22Rv1 (cell line): ENCODE measurements around the gene MED25.

Experiments used
- H3K27ac ChIP-seq: fragments of 450-650 bp; 2 replicates; pipeline ENCODE4 v1.5.1; 2017
- ZFX ChIP-seq: fragments of 450-650 bp; IDR thresholded peaks from 2 replicates; pipeline ENCODE4 v1.6.1; 2017; ENCODE audit warnings: antibody characterized with exemption, borderline replicate concordance
- TF ChIP-seq, protein P1 (sequence below): fragments of 450-650 bp; IDR thresholded peaks from 2 replicates; pipeline ENCODE4 v1.5.1; 2017; ENCODE audit warnings: mild to moderate bottlenecking

MED25 gene

DNA sequence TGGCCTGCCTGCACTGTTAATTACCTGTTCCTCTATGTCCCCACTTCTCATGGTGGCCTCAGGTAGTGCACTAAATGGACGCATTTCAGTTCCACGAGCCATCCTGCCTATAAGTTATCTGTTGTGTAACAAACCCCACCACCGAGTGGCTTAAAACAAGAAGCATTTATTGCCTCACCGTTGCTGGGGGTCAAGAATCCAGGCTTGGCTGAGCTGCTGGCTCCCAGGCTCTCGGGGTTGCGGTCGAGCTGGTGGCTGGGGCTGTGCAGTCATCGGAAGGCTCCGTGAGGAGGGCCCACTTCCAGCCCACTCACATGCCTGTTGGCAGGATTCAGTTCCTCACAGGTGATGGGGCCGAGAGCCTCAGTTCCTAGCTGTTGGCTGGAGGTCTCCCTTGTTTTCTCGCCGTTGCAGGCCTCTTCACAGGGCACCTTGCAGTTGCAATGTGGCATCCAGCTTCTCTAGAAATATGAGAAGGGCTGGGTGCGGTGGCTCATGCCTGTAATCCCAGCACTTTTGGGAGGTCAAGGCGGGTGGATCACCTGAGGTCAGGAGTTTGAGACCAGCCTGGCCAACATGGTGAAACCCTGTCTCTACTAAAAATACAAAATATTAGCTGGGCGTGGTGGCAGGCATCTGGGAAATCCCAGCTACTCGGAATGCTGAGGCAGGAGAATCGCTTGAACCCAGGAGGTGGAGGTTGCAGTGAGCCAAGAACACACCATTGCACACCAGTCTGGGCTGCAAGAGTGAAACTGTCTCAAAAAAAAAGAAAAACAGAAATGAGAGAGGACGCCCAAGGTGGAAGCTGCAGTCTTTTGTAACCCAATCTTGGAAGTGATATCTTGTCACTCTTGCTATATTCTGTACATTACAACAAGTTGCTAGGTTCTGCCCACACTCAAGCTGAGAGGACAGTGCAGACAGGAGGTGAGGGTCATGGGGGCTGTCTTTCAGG lies 26.3 kb downstream of the MED25 start:
- no peak overlapping the region for H3K27ac ChIP-seq
- TF ChIP-seq ZFX: no peak
- TF ChIP-seq, protein P1, sequence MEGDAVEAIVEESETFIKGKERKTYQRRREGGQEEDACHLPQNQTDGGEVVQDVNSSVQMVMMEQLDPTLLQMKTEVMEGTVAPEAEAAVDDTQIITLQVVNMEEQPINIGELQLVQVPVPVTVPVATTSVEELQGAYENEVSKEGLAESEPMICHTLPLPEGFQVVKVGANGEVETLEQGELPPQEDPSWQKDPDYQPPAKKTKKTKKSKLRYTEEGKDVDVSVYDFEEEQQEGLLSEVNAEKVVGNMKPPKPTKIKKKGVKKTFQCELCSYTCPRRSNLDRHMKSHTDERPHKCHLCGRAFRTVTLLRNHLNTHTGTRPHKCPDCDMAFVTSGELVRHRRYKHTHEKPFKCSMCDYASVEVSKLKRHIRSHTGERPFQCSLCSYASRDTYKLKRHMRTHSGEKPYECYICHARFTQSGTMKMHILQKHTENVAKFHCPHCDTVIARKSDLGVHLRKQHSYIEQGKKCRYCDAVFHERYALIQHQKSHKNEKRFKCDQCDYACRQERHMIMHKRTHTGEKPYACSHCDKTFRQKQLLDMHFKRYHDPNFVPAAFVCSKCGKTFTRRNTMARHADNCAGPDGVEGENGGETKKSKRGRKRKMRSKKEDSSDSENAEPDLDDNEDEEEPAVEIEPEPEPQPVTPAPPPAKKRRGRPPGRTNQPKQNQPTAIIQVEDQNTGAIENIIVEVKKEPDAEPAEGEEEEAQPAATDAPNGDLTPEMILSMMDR: no peak

GRCh38 chr19:49845414-49845813 lies 27.3 kb downstream of the MED25 start:
- H3K27ac ChIP-seq: no peak overlapping the region
- TF ChIP-seq ZFX: no peak
- TF ChIP-seq, protein P1: no peak

DNA sequence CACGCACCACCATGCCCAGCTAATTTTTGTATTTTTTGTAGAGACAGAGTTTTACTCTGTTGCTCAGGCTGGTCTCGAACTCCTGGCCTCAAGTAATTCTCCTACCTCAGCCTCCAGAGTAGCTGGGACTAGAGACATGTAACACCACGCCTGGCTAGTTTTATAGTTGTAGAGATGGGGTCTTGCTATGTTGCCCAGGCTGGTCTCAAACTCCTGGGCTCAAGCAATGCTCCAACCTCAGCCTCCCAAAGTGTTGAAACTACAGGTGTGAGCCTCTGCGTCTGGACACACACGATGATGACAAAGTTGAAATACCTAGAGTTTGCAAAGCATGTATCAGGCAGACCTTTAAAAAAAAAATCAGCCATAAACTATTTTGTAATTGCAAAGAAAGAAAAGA lies 28.3 kb downstream of the MED25 start:
- TF ChIP-seq, protein P1: no peak
- no peak for TF ChIP-seq ZFX
- H3K27ac ChIP-seq: no peak overlapping the region; the same call in 1 of the 2 replicates

- no peak for TF ChIP-seq ZFX
- TF ChIP-seq, protein P1: no peak
- peak overlapping the region; percentile 12 for H3K27ac ChIP-seq
These were observed 29.9 kb downstream of the MED25 start for GRCh38 chr19:49847731-49848696.

- H3K27ac ChIP-seq: peak overlapping the region; percentile 12; the same call in 1 of the 2 replicates
These were observed 30.8 kb downstream of the MED25 start for GRCh38 chr19:49848938-49849337.

DNA sequence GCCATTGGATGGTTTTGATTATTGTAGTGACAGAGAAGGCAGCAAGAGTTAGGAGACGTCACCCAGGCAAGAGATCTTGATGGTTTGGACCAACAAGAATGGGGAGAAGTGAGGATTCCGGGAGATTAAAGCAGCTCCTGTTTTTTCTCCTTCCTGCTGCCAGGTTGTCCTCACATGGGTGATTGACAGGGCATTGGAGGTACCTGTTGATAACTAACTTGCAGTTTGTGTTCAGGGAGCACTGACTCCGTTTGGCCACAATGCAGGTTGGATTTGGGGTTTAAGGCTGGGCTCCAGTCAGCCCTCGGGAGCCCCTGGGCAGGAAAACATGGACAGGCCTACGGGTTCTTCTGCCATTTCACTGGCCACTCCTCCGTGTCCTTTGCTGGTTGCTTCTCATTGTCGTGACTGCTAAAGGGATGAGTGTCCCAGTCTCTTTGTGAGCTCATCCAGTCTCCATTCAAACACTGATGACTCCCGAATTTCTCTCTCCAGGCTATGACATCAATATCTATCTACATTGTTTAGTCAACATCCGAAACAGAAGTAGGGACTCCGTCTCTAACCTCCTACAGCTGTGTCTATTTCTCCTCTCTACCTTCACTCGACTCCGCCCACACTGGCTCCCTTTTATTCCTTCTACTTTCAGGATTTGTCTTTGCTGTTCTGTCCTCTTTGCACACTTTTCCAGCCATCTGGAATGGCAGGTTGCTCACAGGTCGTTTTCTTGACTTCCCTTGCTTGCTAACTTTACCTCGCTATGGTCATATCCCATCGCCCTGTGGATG lies 31.5 kb downstream of the MED25 start:
- peak overlapping the region; percentile 96 for H3K27ac ChIP-seq
- no peak for TF ChIP-seq ZFX
- TF ChIP-seq, protein P1: no peak

More at GRCh38 chr19:49848938-49849337, 30.8 kb downstream of the MED25 start:
- TF ChIP-seq, protein P1: no peak
- no peak for TF ChIP-seq ZFX
